ENCODE data around the gene OXER1.

GRCh38 chr2:42713920-42714319, 50.0 kb downstream of the OXER1 start:
- no peak for TF ChIP-seq CTCF (IDR thresholded peaks at IDR 0.05)
- no peak for TF ChIP-seq POLR2A (IDR thresholded peaks at IDR 0.05)
